WTC11 (cell line): ENCODE measurements around the gene LHPP.

Source experiments
- ATF1 ChIP-seq: sonication (generic); formaldehyde crosslinking; IDR thresholded peaks from 2 replicates; pipeline ENCODE4 v1.8.1; 2023; ENCODE audit warnings: mild to moderate bottlenecking, moderate library complexity, missing genetic modification reagents
- CREB1 ChIP-seq: sonication (generic); formaldehyde crosslinking; IDR thresholded peaks from 2 replicates; pipeline ENCODE4 v1.8.0; 2023; ENCODE audit warnings: mild to moderate bottlenecking, missing genetic modification reagents
- NFATC4 ChIP-seq: fragments of 250-450 bp; sonication (Bioruptor Pico); IDR thresholded peaks from 2 replicates; pipeline ENCODE4 v1.9.0; 2021; ENCODE audit warnings: mild to moderate bottlenecking
- ZBTB21 ChIP-seq: sonication (generic); formaldehyde crosslinking; IDR thresholded peaks from 2 replicates; pipeline ENCODE4 v1.8.1; 2023; ENCODE audit warnings: mild to moderate bottlenecking, missing genetic modification reagents, borderline replicate concordance
- TF ChIP-seq, protein P1 (sequence below): sonication (generic); formaldehyde crosslinking; IDR thresholded peaks from 2 replicates; pipeline ENCODE4 v1.8.1; 2023; ENCODE audit warnings: mild to moderate bottlenecking, missing genetic modification reagents, moderate library complexity
- TF ChIP-seq, protein P2 (sequence below): fragments of 200-600 bp; IDR thresholded peaks from 2 replicates; pipeline ENCODE4 v1.8.0; 2022; ENCODE audit warnings: antibody characterized with exemption
- TF ChIP-seq, protein P3 (sequence below): sonication (generic); formaldehyde crosslinking; IDR thresholded peaks from 2 replicates; pipeline ENCODE4 v1.8.1; 2023; ENCODE audit warnings: mild to moderate bottlenecking, missing genetic modification reagents
- TF ChIP-seq, protein P4 (sequence below): sonication (generic); formaldehyde crosslinking; IDR thresholded peaks from 2 replicates; pipeline ENCODE4 v1.8.1; 2023; ENCODE audit warnings: mild to moderate bottlenecking, missing genetic modification reagents, moderate library complexity
- TF ChIP-seq, protein P5 (sequence below): sonication (generic); formaldehyde crosslinking; IDR thresholded peaks from 2 replicates; pipeline ENCODE4 v1.8.1; 2022; ENCODE audit warnings: mild to moderate bottlenecking, missing genetic modification reagents, moderate library complexity, borderline replicate concordance
- TF ChIP-seq, protein P6 (sequence below): fragments of 250-450 bp; sonication (Bioruptor Pico); IDR thresholded peaks from 2 replicates; pipeline ENCODE4 v1.9.0; 2021; ENCODE audit warnings: mild to moderate bottlenecking

DNA sequence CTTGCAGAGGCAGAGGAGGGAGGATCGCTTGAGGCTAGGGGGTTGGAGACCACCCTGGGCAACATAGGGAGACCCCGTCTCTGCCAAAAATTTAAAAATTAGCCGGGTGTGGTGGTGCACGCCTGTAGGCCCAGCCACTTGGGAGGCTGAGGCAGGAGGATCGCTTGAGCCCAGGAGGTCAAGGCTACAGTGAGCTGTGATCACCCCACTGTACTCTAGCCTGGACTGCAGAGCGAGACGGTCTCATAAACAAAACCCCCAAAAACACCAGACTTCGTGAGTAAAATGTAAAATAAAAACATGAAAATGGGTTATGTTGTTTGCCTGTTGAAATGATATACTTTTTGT, 699 bp downstream of the LHPP start:
- TF ChIP-seq, protein P1, sequence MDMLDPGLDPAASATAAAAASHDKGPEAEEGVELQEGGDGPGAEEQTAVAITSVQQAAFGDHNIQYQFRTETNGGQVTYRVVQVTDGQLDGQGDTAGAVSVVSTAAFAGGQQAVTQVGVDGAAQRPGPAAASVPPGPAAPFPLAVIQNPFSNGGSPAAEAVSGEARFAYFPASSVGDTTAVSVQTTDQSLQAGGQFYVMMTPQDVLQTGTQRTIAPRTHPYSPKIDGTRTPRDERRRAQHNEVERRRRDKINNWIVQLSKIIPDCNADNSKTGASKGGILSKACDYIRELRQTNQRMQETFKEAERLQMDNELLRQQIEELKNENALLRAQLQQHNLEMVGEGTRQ: no peak
- TF ChIP-seq CREB1 (no peak), ZBTB21 (CRISPR knock-in tag) (no peak), NFATC4 (no peak), ATF1 (no peak)
- TF ChIP-seq, protein P2, sequence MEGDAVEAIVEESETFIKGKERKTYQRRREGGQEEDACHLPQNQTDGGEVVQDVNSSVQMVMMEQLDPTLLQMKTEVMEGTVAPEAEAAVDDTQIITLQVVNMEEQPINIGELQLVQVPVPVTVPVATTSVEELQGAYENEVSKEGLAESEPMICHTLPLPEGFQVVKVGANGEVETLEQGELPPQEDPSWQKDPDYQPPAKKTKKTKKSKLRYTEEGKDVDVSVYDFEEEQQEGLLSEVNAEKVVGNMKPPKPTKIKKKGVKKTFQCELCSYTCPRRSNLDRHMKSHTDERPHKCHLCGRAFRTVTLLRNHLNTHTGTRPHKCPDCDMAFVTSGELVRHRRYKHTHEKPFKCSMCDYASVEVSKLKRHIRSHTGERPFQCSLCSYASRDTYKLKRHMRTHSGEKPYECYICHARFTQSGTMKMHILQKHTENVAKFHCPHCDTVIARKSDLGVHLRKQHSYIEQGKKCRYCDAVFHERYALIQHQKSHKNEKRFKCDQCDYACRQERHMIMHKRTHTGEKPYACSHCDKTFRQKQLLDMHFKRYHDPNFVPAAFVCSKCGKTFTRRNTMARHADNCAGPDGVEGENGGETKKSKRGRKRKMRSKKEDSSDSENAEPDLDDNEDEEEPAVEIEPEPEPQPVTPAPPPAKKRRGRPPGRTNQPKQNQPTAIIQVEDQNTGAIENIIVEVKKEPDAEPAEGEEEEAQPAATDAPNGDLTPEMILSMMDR: no peak
- TF ChIP-seq, protein P3, sequence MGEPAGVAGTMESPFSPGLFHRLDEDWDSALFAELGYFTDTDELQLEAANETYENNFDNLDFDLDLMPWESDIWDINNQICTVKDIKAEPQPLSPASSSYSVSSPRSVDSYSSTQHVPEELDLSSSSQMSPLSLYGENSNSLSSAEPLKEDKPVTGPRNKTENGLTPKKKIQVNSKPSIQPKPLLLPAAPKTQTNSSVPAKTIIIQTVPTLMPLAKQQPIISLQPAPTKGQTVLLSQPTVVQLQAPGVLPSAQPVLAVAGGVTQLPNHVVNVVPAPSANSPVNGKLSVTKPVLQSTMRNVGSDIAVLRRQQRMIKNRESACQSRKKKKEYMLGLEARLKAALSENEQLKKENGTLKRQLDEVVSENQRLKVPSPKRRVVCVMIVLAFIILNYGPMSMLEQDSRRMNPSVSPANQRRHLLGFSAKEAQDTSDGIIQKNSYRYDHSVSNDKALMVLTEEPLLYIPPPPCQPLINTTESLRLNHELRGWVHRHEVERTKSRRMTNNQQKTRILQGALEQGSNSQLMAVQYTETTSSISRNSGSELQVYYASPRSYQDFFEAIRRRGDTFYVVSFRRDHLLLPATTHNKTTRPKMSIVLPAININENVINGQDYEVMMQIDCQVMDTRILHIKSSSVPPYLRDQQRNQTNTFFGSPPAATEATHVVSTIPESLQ (CRISPR knock-in tag): no peak
- TF ChIP-seq, protein P4, sequence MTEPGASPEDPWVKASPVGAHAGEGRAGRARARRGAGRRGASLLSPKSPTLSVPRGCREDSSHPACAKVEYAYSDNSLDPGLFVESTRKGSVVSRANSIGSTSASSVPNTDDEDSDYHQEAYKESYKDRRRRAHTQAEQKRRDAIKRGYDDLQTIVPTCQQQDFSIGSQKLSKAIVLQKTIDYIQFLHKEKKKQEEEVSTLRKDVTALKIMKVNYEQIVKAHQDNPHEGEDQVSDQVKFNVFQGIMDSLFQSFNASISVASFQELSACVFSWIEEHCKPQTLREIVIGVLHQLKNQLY: no peak
- TF ChIP-seq, protein P5, sequence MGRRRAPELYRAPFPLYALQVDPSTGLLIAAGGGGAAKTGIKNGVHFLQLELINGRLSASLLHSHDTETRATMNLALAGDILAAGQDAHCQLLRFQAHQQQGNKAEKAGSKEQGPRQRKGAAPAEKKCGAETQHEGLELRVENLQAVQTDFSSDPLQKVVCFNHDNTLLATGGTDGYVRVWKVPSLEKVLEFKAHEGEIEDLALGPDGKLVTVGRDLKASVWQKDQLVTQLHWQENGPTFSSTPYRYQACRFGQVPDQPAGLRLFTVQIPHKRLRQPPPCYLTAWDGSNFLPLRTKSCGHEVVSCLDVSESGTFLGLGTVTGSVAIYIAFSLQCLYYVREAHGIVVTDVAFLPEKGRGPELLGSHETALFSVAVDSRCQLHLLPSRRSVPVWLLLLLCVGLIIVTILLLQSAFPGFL (CRISPR knock-in tag): no peak
- TF ChIP-seq, protein P6, sequence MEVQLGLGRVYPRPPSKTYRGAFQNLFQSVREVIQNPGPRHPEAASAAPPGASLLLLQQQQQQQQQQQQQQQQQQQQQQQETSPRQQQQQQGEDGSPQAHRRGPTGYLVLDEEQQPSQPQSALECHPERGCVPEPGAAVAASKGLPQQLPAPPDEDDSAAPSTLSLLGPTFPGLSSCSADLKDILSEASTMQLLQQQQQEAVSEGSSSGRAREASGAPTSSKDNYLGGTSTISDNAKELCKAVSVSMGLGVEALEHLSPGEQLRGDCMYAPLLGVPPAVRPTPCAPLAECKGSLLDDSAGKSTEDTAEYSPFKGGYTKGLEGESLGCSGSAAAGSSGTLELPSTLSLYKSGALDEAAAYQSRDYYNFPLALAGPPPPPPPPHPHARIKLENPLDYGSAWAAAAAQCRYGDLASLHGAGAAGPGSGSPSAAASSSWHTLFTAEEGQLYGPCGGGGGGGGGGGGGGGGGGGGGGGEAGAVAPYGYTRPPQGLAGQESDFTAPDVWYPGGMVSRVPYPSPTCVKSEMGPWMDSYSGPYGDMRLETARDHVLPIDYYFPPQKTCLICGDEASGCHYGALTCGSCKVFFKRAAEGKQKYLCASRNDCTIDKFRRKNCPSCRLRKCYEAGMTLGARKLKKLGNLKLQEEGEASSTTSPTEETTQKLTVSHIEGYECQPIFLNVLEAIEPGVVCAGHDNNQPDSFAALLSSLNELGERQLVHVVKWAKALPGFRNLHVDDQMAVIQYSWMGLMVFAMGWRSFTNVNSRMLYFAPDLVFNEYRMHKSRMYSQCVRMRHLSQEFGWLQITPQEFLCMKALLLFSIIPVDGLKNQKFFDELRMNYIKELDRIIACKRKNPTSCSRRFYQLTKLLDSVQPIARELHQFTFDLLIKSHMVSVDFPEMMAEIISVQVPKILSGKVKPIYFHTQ (CRISPR knock-in tag): no peak
